IMR-90 (cell line): Measurements from ENCODE around the gene PMS1. TPM values are rescaled to one million over a fixed set of nuclear protein-coding genes. Genes with fewer than 3 reads are reported as not detected.

ENCODE experiments used
- polyA plus RNA-seq, 3 experiments: library from polyadenylated mRNA; depleted of rRNA; stranded (reverse); fragments of >200 nt; gene quantifications; 2 replicates each; pipeline ENCODE4 v1.2.3, GENCODE V29; 2012; ENCODE audit warnings: low replicate concordance in 1 of 3
- total RNA-seq: library from RNA; depleted of rRNA; stranded (reverse); fragments of >200 nt; gene quantifications from 2 replicates; pipeline ENCODE4 v1.2.3, GENCODE V29; 2012; rRNA removed

PMS1 gene
- total and polyA plus RNA-seq, 2 of the 4 experiments (the other 2 are of a cell fraction): 8.1 to 10.6 TPM

Other genes with a start within 250 kb of the PMS1 start
- gene SLC40A1, start 203.7 kb upstream of the PMS1 start, total RNA-seq: 3.9 and 5.0 TPM in 2 replicates
- 1.3 and 1.5 TPM in 2 replicates for gene SLC40A1, start 203.7 kb upstream of the PMS1 start, polyA plus RNA-seq (2012; rRNA removed)
- 35.7 and 67.5 TPM in 2 replicates for gene ASNSD1, start 123.0 kb upstream of the PMS1 start, total RNA-seq
- gene ASNSD1, start 123.0 kb upstream of the PMS1 start, polyA plus RNA-seq (2012; rRNA removed): 20.0 and 29.1 TPM in 2 replicates
- 2.2 and 4.4 TPM in 2 replicates for gene ANKAR, start 109.8 kb upstream of the PMS1 start, total RNA-seq
- 0.96 and 1.1 TPM in 2 replicates for gene ANKAR, start 109.8 kb upstream of the PMS1 start, polyA plus RNA-seq (2012; rRNA removed)
- gene OSGEPL1, start 21.7 kb upstream of the PMS1 start, total RNA-seq: 6.8 and 8.3 TPM in 2 replicates
- 4.1 and 5.0 TPM in 2 replicates for gene OSGEPL1, start 21.7 kb upstream of the PMS1 start, polyA plus RNA-seq (2012; rRNA removed)
- gene ORMDL1, start 111 bp upstream of the PMS1 start, total RNA-seq: 35.8 and 39.2 TPM in 2 replicates
- gene ORMDL1, start 111 bp upstream of the PMS1 start, polyA plus RNA-seq (2012; rRNA removed): 48.7 and 66.8 TPM in 2 replicates